ENCODE data around the gene SFXN2. TPM values are rescaled to one million over a fixed set of nuclear protein-coding genes. Genes with fewer than 3 reads are reported as not detected.
A peak's percentile ranks its signal among the peaks of the same experiment; 100 is the strongest.
"Not testable (repeated sequence)": the region's sequence is repeated elsewhere in the genome, so short reads cannot be mapped to it uniquely, and the experiment has no call there.

Gene SFXN2
- 1.6 TPM for total RNA-seq
- long read RNA-seq, partial matches to known transcripts: 0 of 2 reads
- long read RNA-seq, other reads (novel, unspliced or antisense): 2 of 2 reads

GRCh38 chr10:102714621-102715455 is at the start of gene SFXN2:
TSS of gene SFXN2 (plus strand) at chr10:102714636. CDS start at chr10:102726637, 12,001 bp downstream.
- TF ChIP-seq CTCF (IDR thresholded peaks at IDR 0.05; ENCODE audit: borderline replicate concordance): no peak
- Histone ChIP-seq H3K4me3 (peak within 1 kb of the TSS; percentile 98), H3K9me3 (replicated peaks) (no peaks in the 10 kb centered on the region), H3K4me1 (peaks cover 54% of the 10 kb centered on the region), H3K36me3 (no peaks in the 10 kb centered on the region), H3K27ac (replicated peaks) (peak within 1 kb of the TSS; percentile 89), H3K27me3 (ENCODE audit: low read depth) (no peaks in the 10 kb centered on the region)
- intact Hi-C loops (cut with micrococcal nuclease): no loop called here
- DNase-seq: no peak

DNA sequence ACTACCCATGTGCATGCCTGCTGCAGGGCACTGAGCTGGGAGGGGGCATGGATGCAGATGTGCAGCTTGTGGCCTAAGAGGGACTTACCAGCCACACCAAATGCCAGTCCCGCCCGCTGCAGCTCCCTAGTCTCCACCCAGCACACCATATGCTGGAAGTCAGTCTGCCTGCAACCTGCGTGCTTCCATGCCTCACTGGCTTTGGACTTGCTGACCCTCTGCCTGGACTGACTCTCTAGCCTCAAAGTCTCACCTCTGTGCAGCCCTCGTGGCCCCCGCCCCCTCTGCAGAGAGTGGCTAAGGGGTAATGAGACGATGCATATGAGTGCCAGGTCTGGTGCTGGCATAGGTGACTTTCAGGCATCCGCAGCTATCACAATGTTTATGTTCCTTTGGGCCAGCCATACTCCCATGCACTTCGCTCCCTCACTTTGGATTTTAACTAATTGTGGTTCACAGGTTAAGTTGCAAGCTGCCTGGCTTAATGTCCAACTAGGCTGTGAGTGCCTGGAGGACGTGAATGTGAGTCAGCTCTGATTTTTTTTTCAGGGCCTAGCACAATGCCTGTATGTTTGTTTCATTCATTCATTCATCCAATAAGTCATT is 48.4 kb upstream of the SFXN2 start:
- no peak for DNase-seq
- no peaks in the 10 kb centered on the region for H3K27me3 ChIP-seq (ENCODE audit: low read depth)
- no peak overlapping the region for H3K27ac ChIP-seq (replicated peaks)
- no peak for TF ChIP-seq CTCF (IDR thresholded peaks at IDR 0.05; ENCODE audit: borderline replicate concordance)
- H3K9me3 ChIP-seq (replicated peaks): no peaks in the 10 kb centered on the region
- intact Hi-C loops (cut with micrococcal nuclease): no loop called here
- H3K4me3 ChIP-seq: no peak overlapping the region
- peaks cover 38% of the 10 kb centered on the region for H3K4me1 ChIP-seq
- H3K36me3 ChIP-seq: no peaks in the 10 kb centered on the region

GRCh38 chr10:102667411-102667810 is 47.0 kb upstream of the SFXN2 start:
- H3K27me3 ChIP-seq (ENCODE audit: low read depth); H3K36me3 ChIP-seq; DNase-seq; intact Hi-C loops (cut with micrococcal nuclease); H3K27ac ChIP-seq (replicated peaks); H3K9me3 ChIP-seq (replicated peaks); H3K4me3 ChIP-seq: not testable (repeated sequence)
- peaks cover 43% of the 10 kb centered on the region for H3K4me1 ChIP-seq

DNA sequence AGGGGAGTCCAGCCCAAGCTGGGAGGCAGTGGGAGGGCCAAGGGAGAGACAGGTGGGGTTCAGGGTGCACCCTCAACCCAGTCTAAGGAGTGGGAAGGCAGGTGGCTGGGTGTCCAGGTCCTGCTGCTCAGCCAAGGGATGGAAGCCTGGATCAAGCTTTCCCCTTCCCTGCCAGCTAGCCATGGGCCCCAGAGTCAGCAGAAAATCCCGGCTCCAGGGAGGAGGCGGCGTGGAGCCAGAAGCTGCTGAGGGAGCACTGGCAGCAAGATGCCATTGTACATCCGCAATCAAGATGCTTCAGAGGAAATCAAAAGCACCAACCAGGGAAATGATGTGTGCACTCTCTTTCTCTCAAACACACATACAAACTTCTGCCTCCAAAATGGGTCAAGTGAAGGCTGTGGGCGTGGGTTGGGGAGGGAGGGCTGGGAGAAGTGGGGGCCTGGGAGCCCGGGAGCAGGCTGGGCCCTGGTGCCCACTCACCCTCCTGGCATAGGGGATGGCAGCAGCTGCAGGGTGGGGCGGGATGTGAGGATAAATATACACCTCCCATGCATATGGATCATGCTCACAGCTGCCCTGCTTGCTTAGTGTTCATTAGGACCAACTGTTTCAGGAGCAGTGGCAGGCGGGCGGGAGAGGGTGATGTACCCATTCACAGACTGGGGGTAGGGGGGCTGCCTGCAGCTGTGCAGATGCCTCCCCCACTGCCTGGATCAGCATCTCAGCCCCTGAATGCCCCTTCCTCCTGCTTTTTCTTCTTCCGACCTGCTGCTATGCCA is 45.9 kb upstream of the SFXN2 start:
- intact Hi-C loops (cut with micrococcal nuclease): no loop called here
- peaks cover 54% of the 10 kb centered on the region for H3K4me1 ChIP-seq
- no peaks in the 10 kb centered on the region for H3K36me3 ChIP-seq
- no peaks in the 10 kb centered on the region for H3K9me3 ChIP-seq (replicated peaks)
- peak overlapping the region; percentile 89 for H3K27ac ChIP-seq (replicated peaks)
- H3K4me3 ChIP-seq: no peak overlapping the region
- no peak for TF ChIP-seq CTCF (IDR thresholded peaks at IDR 0.05; ENCODE audit: borderline replicate concordance)
- DNase-seq: no peak
- H3K27me3 ChIP-seq (ENCODE audit: low read depth): no peaks in the 10 kb centered on the region

- H3K4me1 ChIP-seq: peaks cover 63% of the 10 kb centered on the region
- DNase-seq: peak; percentile 65
- intact Hi-C loops (cut with micrococcal nuclease): no loop called here
These were observed 45.0 kb upstream of the SFXN2 start for GRCh38 chr10:102669206-102670064.

More at GRCh38 chr10:102669206-102670064, 45.0 kb upstream of the SFXN2 start:
- peak; percentile 66 for TF ChIP-seq CTCF (IDR thresholded peaks at IDR 0.05; ENCODE audit: borderline replicate concordance)
- H3K27me3 ChIP-seq (ENCODE audit: low read depth): no peaks in the 10 kb centered on the region
- H3K36me3 ChIP-seq: no peaks in the 10 kb centered on the region
- peak overlapping the region; percentile 89 for H3K27ac ChIP-seq (replicated peaks)
- H3K4me3 ChIP-seq: no peak overlapping the region
- no peaks in the 10 kb centered on the region for H3K9me3 ChIP-seq (replicated peaks)

Data from left ventricle myocardium inferior (tissue), 1 donor.